Neural progenitor cell (in vitro differentiated cells): ENCODE data around the gene KRTDAP. TPM values are rescaled to one million over a fixed set of nuclear protein-coding genes. Genes with fewer than 3 reads are reported as not detected.
A peak's percentile ranks its signal among the peaks of the same experiment; 100 is the strongest.

ENCODE experiments used
- DNase-seq: peaks from one replicate; pipeline ENCODE4 v3.0.0-alpha.2; 2016; ENCODE audit warnings: low spot score
- H2AFZ ChIP-seq: fragments of 200-600 bp; sonication (generic); replicated peaks from 2 replicates; pipeline ENCODE4 v1.6.1; 2016; ENCODE audit warnings: antibody characterized with exemption
- H3F3A ChIP-seq: fragments of 200-600 bp; sonication (generic); 2 replicates; pipeline ENCODE4 v1.6.1; 2016; ENCODE audit warnings: antibody characterized with exemption, low read depth
- H3K27ac ChIP-seq: fragments of 200-600 bp; sonication (generic); 2 replicates; pipeline ENCODE4 v1.5.1; 2016; ENCODE audit warnings: mild to moderate bottlenecking
- H3K27me3 ChIP-seq: fragments of 200-600 bp; sonication (generic); 2 replicates; pipeline ENCODE4 v1.6.1; 2016; ENCODE audit warnings: mild to moderate bottlenecking, moderate library complexity
- H3K36me3 ChIP-seq: fragments of 200-600 bp; sonication (generic); 2 replicates; pipeline ENCODE4 v1.5.1; 2016
- H3K4me1 ChIP-seq: fragments of 200-600 bp; sonication (generic); 2 replicates; pipeline ENCODE4 v1.6.1; 2016; ENCODE audit warnings: mixed run types
- H3K4me2 ChIP-seq: fragments of 200-600 bp; sonication (generic); 2 replicates; pipeline ENCODE4 v1.6.1; 2016
- H3K4me3 ChIP-seq: fragments of 200-600 bp; sonication (generic); 2 replicates; pipeline ENCODE4 v1.5.1; 2016
- H3K79me2 ChIP-seq: fragments of 200-600 bp; sonication (generic); 2 replicates; pipeline ENCODE4 v1.6.1; 2016; ENCODE audit warnings: low read depth
- H3K9ac ChIP-seq: fragments of 200-600 bp; sonication (generic); 2 replicates; pipeline ENCODE4 v1.6.1; 2016
- H3K9me3 ChIP-seq: fragments of 200-600 bp; sonication (generic); 2 replicates; pipeline ENCODE4 v1.5.1; 2016; ENCODE audit warnings: low read depth
- H4K20me1 ChIP-seq: fragments of 200-600 bp; sonication (generic); 2 replicates; pipeline ENCODE4 v1.6.1; 2016; ENCODE audit warnings: low read depth
- H3K27ac Mint-ChIP-seq: 3 replicates; pipeline ENCODE4 v1.8.0; 2021; ENCODE audit warnings: mixed read lengths
- H3K27me3 Mint-ChIP-seq: 2 replicates; pipeline ENCODE4 v1.8.0; 2022; ENCODE audit warnings: low read depth, mild to moderate bottlenecking, inconsistent platforms, moderate library complexity, mixed read lengths; ENCODE audit not compliant: insufficient read depth
- H3K36me3 Mint-ChIP-seq: 3 replicates; pipeline ENCODE4 v1.8.0; 2021; ENCODE audit warnings: mixed read lengths
- H3K4me1 Mint-ChIP-seq: 3 replicates; pipeline ENCODE4 v1.8.0; 2021; ENCODE audit warnings: mixed read lengths
- H3K4me3 Mint-ChIP-seq: 3 replicates; pipeline ENCODE4 v1.8.0; 2021; ENCODE audit warnings: mild to moderate bottlenecking, moderate library complexity, mixed read lengths
- H3K9me3 Mint-ChIP-seq: 3 replicates; pipeline ENCODE4 v1.8.0; 2020; ENCODE audit warnings: mixed read lengths
- EZH2 ChIP-seq: fragments of 200-600 bp; sonication (generic); IDR thresholded peaks from 2 replicates; pipeline ENCODE4 v1.6.1; 2017; ENCODE audit warnings: antibody characterized with exemption, mild to moderate bottlenecking, moderate library complexity
- EZH2phosphoT487 ChIP-seq: fragments of 200-600 bp; sonication (generic); IDR thresholded peaks from 2 replicates; pipeline ENCODE4 v1.6.1; 2017; ENCODE audit warnings: antibody characterized with exemption
- total RNA-seq: library from RNA; depleted of rRNA; stranded (reverse); fragments of >200 nt; gene quantifications from 2 replicates; pipeline ENCODE4 v1.2.3, GENCODE V29; 2015; ENCODE audit warnings: low replicate concordance
- TF ChIP-seq, protein P1 (sequence below): fragments of 200-600 bp; sonication (generic); IDR thresholded peaks from 2 replicates; pipeline ENCODE4 v1.5.1; 2017; ENCODE audit warnings: antibody characterized with exemption, mild to moderate bottlenecking

The KRTDAP gene
- total RNA-seq, 1 donor from 2014 or later: not detected

DNA sequence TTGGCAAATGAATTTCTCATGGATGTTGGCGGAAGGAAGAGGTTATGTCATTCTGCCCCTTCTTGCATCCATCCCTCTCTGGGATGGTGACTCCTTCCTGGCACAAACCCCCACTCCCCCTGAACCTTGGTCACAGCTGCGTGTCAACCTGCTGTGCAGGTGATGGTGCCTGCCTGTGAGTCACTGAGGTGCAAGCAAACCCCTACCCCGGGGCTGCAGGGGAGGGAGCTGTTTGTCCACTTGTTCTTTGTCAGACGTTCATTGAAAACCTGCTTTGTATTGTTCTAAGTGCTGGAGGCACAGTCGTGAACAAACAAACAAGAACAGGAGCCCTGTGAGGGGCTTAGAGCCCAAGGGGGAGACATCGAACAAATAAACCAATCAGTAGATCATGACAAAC, 41.0 kb upstream of the KRTDAP start:
- peak; percentile 43 for DNase-seq
- H4K20me1 ChIP-seq: peaks cover 4% of the 10 kb centered on the region
- H3F3A ChIP-seq: peaks cover 8% of the 10 kb centered on the region
- H3K4me3 ChIP-seq: no peak overlapping the region
- peak overlapping the region; percentile 7 for H3K9ac ChIP-seq
- TF ChIP-seq EZH2 (no peak), EZH2phosphoT487 (no peak)
- TF ChIP-seq, protein P1, sequence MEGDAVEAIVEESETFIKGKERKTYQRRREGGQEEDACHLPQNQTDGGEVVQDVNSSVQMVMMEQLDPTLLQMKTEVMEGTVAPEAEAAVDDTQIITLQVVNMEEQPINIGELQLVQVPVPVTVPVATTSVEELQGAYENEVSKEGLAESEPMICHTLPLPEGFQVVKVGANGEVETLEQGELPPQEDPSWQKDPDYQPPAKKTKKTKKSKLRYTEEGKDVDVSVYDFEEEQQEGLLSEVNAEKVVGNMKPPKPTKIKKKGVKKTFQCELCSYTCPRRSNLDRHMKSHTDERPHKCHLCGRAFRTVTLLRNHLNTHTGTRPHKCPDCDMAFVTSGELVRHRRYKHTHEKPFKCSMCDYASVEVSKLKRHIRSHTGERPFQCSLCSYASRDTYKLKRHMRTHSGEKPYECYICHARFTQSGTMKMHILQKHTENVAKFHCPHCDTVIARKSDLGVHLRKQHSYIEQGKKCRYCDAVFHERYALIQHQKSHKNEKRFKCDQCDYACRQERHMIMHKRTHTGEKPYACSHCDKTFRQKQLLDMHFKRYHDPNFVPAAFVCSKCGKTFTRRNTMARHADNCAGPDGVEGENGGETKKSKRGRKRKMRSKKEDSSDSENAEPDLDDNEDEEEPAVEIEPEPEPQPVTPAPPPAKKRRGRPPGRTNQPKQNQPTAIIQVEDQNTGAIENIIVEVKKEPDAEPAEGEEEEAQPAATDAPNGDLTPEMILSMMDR: no peak
- H3K4me2 ChIP-seq: no peak overlapping the region
- Mint-ChIP-seq H3K4me3 (no peak overlapping the region), H3K36me3 (no peaks in the 10 kb centered on the region), H3K4me1 (no peaks in the 10 kb centered on the region), H3K27ac (no peak overlapping the region), H3K27me3 (peaks cover 3% of the 10 kb centered on the region), H3K9me3 (no peaks in the 10 kb centered on the region)
- no peak overlapping the region for H2AFZ ChIP-seq
- no peaks in the 10 kb centered on the region for H3K9me3 ChIP-seq
- no peaks in the 10 kb centered on the region for H3K27me3 ChIP-seq
- H3K79me2 ChIP-seq: no peaks in the 10 kb centered on the region
- peaks cover 7% of the 10 kb centered on the region for H3K4me1 ChIP-seq
- H3K36me3 ChIP-seq: no peaks in the 10 kb centered on the region
- no peak overlapping the region for H3K27ac ChIP-seq

DNA sequence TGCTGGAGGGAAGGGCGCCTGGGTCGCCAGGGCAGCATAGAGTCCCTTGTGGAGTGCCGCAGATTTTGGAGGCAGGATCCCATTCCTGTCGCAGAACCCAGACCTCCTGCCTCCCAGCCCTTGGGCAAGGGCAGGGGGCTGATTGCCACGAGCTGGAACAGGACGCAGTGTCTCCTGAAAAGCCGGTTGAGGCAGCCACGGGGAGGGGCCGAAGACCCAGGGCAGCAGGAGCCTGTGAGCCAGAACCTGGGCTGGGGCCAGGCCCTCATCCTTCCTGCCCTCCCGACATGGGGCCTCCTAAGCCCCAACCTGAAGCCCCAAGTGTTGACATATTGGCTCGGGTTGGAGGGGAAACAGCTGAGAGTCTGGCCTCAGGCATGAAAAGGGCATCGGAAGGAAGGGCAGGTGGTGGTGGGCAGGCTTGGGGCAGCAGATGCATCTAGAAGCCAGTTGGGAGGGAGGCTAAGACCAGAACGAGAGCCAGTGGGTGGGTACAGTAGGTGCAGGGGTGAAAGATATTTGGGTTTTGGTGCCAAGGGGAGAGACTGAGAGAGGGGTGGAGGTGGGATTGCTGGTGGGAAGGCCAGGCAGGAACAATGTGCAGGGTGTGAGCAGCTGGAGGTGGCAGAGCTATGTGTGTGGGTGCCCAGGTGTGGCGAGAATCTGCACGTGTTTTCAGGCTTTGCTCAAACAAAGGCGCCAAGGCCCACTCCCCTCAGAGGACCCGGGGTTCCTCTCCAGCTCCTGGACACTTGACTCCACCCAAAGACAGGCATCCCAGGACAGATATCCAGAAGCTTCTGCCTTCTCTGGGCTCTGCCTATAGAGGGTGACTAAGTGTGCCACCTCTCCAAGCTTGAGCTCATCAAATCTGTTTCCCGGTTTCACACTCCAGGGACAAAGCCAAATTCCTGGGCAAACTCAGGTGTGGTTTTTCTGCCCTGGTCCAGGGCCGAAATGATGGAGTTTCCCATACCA, 39.3 kb upstream of the KRTDAP start:
- Histone ChIP-seq H3K9ac (no peak overlapping the region), H3K36me3 (no peaks in the 10 kb centered on the region), H3K9me3 (no peaks in the 10 kb centered on the region), H3K4me1 (peaks cover 15% of the 10 kb centered on the region), H3K27me3 (no peaks in the 10 kb centered on the region), H3K27ac (no peak overlapping the region), H3K4me3 (no peak overlapping the region), H3K4me2 (no peak overlapping the region), H3F3A (peaks cover 3% of the 10 kb centered on the region), H4K20me1 (no peaks in the 10 kb centered on the region), H3K79me2 (no peaks in the 10 kb centered on the region), H2AFZ (no peak overlapping the region)
- H3K4me1 Mint-ChIP-seq: peaks cover 3% of the 10 kb centered on the region
- peaks cover 3% of the 10 kb centered on the region for H3K27me3 Mint-ChIP-seq
- H3K4me3 Mint-ChIP-seq: peak overlapping the region; percentile 46
- no peaks in the 10 kb centered on the region for H3K36me3 Mint-ChIP-seq
- no peak for DNase-seq
- H3K27ac Mint-ChIP-seq: no peak overlapping the region
- H3K9me3 Mint-ChIP-seq: no peaks in the 10 kb centered on the region
- TF ChIP-seq EZH2 (no peak), EZH2phosphoT487 (no peak)
- TF ChIP-seq, protein P1: no peak

DNA sequence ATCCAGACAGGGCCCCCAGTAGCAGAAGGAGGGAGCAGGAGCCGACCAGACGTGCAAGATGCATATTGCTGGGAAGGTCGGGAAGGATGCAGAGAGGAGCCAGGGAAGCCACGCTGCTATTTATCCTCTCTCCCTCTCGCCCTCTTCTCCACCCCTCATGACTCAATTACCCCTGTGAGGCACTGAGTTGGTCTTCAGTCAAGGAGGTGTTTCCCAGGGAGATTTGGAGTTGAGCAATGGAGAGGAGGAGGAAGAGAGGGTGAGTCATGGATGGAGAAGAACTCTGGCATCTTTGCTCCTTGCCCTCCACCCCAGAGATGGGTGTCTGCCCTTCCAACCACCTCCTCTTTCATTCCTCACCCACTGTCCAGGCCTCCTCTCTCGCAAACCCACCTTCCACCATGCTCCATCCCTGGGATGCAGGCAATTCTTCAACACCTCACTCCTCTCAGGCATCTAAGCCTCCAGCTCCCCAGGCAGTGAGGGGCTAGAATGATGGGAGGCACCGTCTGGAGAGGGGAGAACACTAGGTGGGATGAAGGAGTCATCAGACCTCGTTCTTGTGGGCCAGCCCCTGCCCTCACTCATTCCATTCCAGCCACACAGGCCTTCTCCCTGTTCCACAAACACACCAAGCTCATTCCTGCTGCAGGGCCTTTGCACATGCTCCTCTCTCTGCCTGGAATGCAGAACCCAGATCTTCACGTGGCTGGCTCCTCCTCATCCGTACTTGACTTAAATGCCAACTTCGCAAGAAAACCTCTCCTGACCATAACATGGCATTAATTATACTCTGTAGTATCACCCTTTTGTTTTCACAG, 38.2 kb upstream of the KRTDAP start, which contains the start of gene SBSN:
Gene SBSN, minus strand, starts transcription at position 94 of the 821 bp plus-strand sequence. Its CDS starts 30 bp downstream, at position 64.
- TF ChIP-seq, protein P1: no peak
- no peak for TF ChIP-seq EZH2phosphoT487
- no peak for TF ChIP-seq EZH2
- no peaks in the 10 kb centered on the region for H4K20me1 ChIP-seq
- no peak within 1 kb of the TSS for H3K27ac ChIP-seq
- no peak within 1 kb of the TSS for H3K9ac ChIP-seq
- H3K27me3 ChIP-seq: no peaks in the 10 kb centered on the region
- H3K9me3 Mint-ChIP-seq: no peaks in the 10 kb centered on the region
- peak within 1 kb of the TSS; percentile 39 for H3K4me3 Mint-ChIP-seq
- H3K79me2 ChIP-seq: no peaks in the 10 kb centered on the region
- H3K27ac Mint-ChIP-seq: peak within 1 kb of the TSS; percentile 47
- peaks cover 12% of the 10 kb centered on the region for H3K4me1 Mint-ChIP-seq
- H3K36me3 ChIP-seq: no peaks in the 10 kb centered on the region
- H3K27me3 Mint-ChIP-seq: peaks cover 3% of the 10 kb centered on the region
- H3F3A ChIP-seq: peaks cover 9% of the 10 kb centered on the region
- H3K4me1 ChIP-seq: peaks cover 23% of the 10 kb centered on the region
- no peaks in the 10 kb centered on the region for H3K9me3 ChIP-seq
- H3K4me2 ChIP-seq: no peak within 1 kb of the TSS
- no peak within 1 kb of the TSS for H2AFZ ChIP-seq
- no peak within 1 kb of the TSS for H3K4me3 ChIP-seq
- H3K36me3 Mint-ChIP-seq: no peaks in the 10 kb centered on the region
- no peak for DNase-seq
